ENCODE measurements around the gene WDFY3. TPM values are rescaled to one million over a fixed set of nuclear protein-coding genes. Genes with fewer than 3 reads are reported as not detected.

Gene WDFY3
- total and polyA plus RNA-seq, 2 of the 13 experiments (the other 11 are each of a cell fraction or from before 2014, with no cell fraction given) = 16.7 to 24.5 TPM

DNA sequence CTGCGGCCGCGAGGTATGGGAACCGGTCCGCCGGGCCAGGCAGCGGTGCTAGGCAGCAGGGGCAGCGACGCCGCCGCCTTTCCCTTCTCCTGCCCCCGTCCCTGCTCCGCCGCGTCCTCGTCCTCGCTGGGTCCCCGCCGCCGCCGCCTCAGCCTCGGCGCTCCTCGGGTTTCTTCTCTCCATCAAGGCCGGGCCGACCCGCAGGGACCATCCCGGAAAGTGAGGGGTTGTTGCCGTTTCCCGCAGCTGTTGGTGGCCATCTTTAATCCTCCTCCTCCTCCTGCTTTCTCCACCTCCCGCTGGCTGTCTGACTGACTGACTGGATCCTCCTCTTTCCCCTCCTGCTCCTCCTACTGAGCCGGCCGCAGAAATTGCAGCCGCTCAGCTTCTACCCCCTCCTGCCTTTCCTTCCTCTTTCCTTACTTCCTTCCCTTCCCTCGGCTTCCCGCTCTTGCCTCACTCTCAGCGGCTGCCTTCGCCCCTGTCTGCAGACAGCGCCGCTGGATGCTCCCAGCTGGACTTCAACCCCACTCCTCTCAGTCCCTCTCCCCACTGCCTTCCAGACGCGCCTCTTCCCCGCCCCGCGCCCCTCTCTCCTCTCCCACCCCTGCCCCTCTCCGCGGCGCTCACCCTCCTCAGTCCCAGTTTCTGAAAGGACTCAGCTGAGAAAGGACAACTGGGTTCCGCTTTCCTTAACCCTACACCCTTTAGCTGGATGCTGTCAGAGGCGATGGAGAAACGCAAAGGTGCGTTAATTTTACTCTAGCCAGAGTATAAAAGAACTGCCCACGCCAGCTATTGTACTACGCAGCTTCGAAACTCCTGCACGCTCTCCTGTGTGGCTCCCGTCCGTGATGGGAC is at the start of gene WDFY3 (continued):
- TF ChIP-seq, protein P1, sequence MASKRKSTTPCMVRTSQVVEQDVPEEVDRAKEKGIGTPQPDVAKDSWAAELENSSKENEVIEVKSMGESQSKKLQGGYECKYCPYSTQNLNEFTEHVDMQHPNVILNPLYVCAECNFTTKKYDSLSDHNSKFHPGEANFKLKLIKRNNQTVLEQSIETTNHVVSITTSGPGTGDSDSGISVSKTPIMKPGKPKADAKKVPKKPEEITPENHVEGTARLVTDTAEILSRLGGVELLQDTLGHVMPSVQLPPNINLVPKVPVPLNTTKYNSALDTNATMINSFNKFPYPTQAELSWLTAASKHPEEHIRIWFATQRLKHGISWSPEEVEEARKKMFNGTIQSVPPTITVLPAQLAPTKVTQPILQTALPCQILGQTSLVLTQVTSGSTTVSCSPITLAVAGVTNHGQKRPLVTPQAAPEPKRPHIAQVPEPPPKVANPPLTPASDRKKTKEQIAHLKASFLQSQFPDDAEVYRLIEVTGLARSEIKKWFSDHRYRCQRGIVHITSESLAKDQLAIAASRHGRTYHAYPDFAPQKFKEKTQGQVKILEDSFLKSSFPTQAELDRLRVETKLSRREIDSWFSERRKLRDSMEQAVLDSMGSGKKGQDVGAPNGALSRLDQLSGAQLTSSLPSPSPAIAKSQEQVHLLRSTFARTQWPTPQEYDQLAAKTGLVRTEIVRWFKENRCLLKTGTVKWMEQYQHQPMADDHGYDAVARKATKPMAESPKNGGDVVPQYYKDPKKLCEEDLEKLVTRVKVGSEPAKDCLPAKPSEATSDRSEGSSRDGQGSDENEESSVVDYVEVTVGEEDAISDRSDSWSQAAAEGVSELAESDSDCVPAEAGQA (IDR thresholded peaks at IDR 0.05; ENCODE audit: low read depth) = no peak
- TF ChIP-seq, protein P1 (CRISPR knock-in tag; IDR thresholded peaks at IDR 0.05; ENCODE audit: borderline replicate concordance) = no peak
- TF ChIP-seq, protein P2, sequence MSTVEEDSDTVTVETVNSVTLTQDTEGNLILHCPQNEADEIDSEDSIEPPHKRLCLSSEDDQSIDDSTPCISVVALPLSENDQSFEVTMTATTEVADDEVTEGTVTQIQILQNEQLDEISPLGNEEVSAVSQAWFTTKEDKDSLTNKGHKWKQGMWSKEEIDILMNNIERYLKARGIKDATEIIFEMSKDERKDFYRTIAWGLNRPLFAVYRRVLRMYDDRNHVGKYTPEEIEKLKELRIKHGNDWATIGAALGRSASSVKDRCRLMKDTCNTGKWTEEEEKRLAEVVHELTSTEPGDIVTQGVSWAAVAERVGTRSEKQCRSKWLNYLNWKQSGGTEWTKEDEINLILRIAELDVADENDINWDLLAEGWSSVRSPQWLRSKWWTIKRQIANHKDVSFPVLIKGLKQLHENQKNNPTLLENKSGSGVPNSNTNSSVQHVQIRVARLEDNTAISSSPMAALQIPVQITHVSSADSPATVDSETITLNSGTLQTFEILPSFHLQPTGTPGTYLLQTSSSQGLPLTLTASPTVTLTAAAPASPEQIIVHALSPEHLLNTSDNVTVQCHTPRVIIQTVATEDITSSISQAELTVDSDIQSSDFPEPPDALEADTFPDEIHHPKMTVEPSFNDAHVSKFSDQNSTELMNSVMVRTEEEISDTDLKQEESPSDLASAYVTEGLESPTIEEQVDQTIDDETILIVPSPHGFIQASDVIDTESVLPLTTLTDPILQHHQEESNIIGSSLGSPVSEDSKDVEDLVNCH (CRISPR knock-in tag; IDR thresholded peaks at IDR 0.05) = no peak
- TF ChIP-seq ZNF333 (CRISPR knock-in tag; IDR thresholded peaks at IDR 0.05; ENCODE audit: borderline replicate concordance) (no peak), KLF6 (CRISPR knock-in tag; IDR thresholded peaks at IDR 0.05) (0 out of 2 replicates have a peak, but pooled peaks have one; percentile 44), POLR2A (IDR thresholded peaks at IDR 0.05; ENCODE audit: insufficient read depth in 1 of 2, low read depth in 2 of 2, low read length in 2 of 2) (peak; percentile 66 to 80), FOXO1 (CRISPR knock-in tag; IDR thresholded peaks at IDR 0.05) (no peak), DNMT3B (CRISPR knock-in tag; conservative IDR thresholded peaks at IDR 0.05) (no peak), ZSCAN29 (CRISPR knock-in tag; conservative IDR thresholded peaks at IDR 0.05) (0 out of 2 replicates have a peak, but pooled peaks have one; percentile 40), ZNF878 (CRISPR knock-in tag; IDR thresholded peaks at IDR 0.05) (no peak), SOX13 (IDR thresholded peaks at IDR 0.05) (0 out of 2 replicates have a peak, but pooled peaks have one; percentile 27), SOX13 (CRISPR knock-in tag; conservative IDR thresholded peaks at IDR 0.05 in 1 of 2, IDR thresholded peaks at IDR 0.05 in 1 of 2) (no peak)
- TF ChIP-seq, protein P3, sequence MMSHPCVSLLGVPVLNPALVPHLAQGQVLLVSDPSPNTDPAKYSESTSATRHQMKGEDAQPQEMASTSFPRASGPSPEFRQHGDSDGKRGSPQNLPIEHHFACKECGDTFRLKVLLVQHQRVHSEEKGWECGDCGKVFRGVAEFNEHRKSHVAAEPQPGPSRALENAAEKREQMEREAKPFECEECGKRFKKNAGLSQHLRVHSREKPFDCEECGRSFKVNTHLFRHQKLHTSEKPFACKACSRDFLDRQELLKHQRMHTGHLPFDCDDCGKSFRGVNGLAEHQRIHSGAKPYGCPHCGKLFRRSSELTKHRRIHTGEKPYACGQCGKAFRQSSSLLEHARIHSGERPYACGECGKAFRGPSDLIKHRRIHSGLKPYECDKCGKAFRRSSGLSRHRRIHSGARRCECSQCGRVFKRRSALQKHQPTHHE (CRISPR knock-in tag; IDR thresholded peaks at IDR 0.05; ENCODE audit: borderline replicate concordance) = no peak
- TF ChIP-seq, protein P4, sequence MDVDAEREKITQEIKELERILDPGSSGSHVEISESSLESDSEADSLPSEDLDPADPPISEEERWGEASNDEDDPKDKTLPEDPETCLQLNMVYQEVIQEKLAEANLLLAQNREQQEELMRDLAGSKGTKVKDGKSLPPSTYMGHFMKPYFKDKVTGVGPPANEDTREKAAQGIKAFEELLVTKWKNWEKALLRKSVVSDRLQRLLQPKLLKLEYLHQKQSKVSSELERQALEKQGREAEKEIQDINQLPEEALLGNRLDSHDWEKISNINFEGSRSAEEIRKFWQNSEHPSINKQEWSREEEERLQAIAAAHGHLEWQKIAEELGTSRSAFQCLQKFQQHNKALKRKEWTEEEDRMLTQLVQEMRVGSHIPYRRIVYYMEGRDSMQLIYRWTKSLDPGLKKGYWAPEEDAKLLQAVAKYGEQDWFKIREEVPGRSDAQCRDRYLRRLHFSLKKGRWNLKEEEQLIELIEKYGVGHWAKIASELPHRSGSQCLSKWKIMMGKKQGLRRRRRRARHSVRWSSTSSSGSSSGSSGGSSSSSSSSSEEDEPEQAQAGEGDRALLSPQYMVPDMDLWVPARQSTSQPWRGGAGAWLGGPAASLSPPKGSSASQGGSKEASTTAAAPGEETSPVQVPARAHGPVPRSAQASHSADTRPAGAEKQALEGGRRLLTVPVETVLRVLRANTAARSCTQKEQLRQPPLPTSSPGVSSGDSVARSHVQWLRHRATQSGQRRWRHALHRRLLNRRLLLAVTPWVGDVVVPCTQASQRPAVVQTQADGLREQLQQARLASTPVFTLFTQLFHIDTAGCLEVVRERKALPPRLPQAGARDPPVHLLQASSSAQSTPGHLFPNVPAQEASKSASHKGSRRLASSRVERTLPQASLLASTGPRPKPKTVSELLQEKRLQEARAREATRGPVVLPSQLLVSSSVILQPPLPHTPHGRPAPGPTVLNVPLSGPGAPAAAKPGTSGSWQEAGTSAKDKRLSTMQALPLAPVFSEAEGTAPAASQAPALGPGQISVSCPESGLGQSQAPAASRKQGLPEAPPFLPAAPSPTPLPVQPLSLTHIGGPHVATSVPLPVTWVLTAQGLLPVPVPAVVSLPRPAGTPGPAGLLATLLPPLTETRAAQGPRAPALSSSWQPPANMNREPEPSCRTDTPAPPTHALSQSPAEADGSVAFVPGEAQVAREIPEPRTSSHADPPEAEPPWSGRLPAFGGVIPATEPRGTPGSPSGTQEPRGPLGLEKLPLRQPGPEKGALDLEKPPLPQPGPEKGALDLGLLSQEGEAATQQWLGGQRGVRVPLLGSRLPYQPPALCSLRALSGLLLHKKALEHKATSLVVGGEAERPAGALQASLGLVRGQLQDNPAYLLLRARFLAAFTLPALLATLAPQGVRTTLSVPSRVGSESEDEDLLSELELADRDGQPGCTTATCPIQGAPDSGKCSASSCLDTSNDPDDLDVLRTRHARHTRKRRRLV (CRISPR knock-in tag; IDR thresholded peaks at IDR 0.05) = no peak
